K562 (cell line): Measurements from ENCODE around the gene AIF1. TPM values are rescaled to one million over a fixed set of nuclear protein-coding genes. Genes with fewer than 3 reads are reported as not detected.

ENCODE experiments used
- ARID3B ChIP-seq: fragments of 250-450 bp; sonication (Bioruptor Pico); IDR thresholded peaks from 2 replicates; pipeline ENCODE4 v1.4.0; 2020; ENCODE audit warnings: borderline replicate concordance
- ARID4B ChIP-seq: sonication (generic); formaldehyde crosslinking; IDR thresholded peaks from 2 replicates; pipeline ENCODE4 v1.8.0; 2022; ENCODE audit warnings: mild to moderate bottlenecking, missing genetic modification reagents
- GABPB2 ChIP-seq: fragments of 250-450 bp; sonication (Bioruptor Pico); conservative IDR thresholded peaks from 2 replicates; pipeline ENCODE4 v1.5.1; 2021; ENCODE audit warnings: mild to moderate bottlenecking
- GMEB1 ChIP-seq: fragments of 250-450 bp; sonication (Bioruptor Pico); IDR thresholded peaks from 2 replicates; pipeline ENCODE4 v1.4.0; 2020; ENCODE audit warnings: mild to moderate bottlenecking
- MBD1 ChIP-seq: fragments of 250-450 bp; sonication (Bioruptor Pico); IDR thresholded peaks from 2 replicates; pipeline ENCODE4 v1.8.0; 2022; ENCODE audit warnings: inconsistent platforms
- MCM3 ChIP-seq: fragments of 450-650 bp; IDR thresholded peaks from 2 replicates; pipeline ENCODE4 v1.6.1; 2016
- MXI1 ChIP-seq: IDR thresholded peaks from 2 replicates; pipeline ENCODE4 v1.6.1; 2011; ENCODE audit warnings: low read depth, mild to moderate bottlenecking, improper control_type of control experiment, low read length
- SRSF7 ChIP-seq: fragments of 200-400 bp; formaldehyde crosslinking; optimal IDR thresholded peaks from 2 replicates; pipeline ENCODE3; 2017; ENCODE audit warnings: mild to moderate bottlenecking, low read depth, low read length
- ZNF12 ChIP-seq: sonication (generic); formaldehyde crosslinking; IDR thresholded peaks from 2 replicates; pipeline ENCODE4 v1.4.0; 2020; ENCODE audit warnings: mild to moderate bottlenecking, missing genetic modification reagents
- ZNF121 ChIP-seq: sonication (generic); formaldehyde crosslinking; conservative IDR thresholded peaks from 2 replicates; pipeline ENCODE4 v1.8.0; 2022; ENCODE audit warnings: missing genetic modification reagents
- ZNF133 ChIP-seq: fragments of 250-450 bp; sonication (Bioruptor Pico); IDR thresholded peaks from 2 replicates; pipeline ENCODE4 v1.4.0; 2020; ENCODE audit warnings: mild to moderate bottlenecking
- ZNF316 ChIP-seq: fragments of 450-650 bp; IDR thresholded peaks from 2 replicates; pipeline ENCODE4 v1.6.1; 2016
- ZNF586 ChIP-seq: fragments of 450-650 bp; formaldehyde crosslinking; conservative IDR thresholded peaks from 2 replicates; pipeline ENCODE4 v1.4.0; 2020; ENCODE audit warnings: mild to moderate bottlenecking, moderate library complexity
- ZNF830 ChIP-seq: fragments of 250-450 bp; sonication (Bioruptor Pico); IDR thresholded peaks from 2 replicates; pipeline ENCODE4 v1.5.0; 2021; ENCODE audit warnings: mild to moderate bottlenecking
- polyA plus RNA-seq, 8 experiments: library from polyadenylated mRNA; depleted of rRNA in 4 of 8; stranded (reverse) in 5 of 8; unstranded in 3 of 8; fragments of >200 nt; fragmentation: Nextera tagmentation in 2 of 8; fragmentation: Illumina TruSeq in 1 of 8; extraction: Ambion mirVana in 2 of 8; extraction: Trizol in 1 of 8; gene quantifications; 2 replicates each; pipeline versions ENCODE4 v1.2.1 to v1.2.3, GENCODE V29; 2011 to 2014; ENCODE audit warnings: inconsistent platforms in 1 of 8, missing spikeins in 1 of 8
- total RNA-seq, 7 experiments: library from RNA; depleted of rRNA in 6 of 7; stranded (reverse); fragments of >200 nt in 6 of 7; fragmentation: Illumina TruSeq in 2 of 7; extraction: Trizol in 2 of 7; gene quantifications; 2 replicates each; pipeline versions ENCODE4 v1.2.1 to v1.2.3, GENCODE V29; 2011 to 2021; ENCODE audit warnings: low replicate concordance in 1 of 7
- TF ChIP-seq, protein P1 (sequence below): fragments of 250-450 bp; sonication (Bioruptor Pico); IDR thresholded peaks from 2 replicates; pipeline ENCODE4 v1.5.0; 2021

AIF1 gene
- total and polyA plus RNA-seq, 9 of the 15 experiments (the other 6 are each of a cell fraction or from before 2014, with no cell fraction given), result 9.4 to 33.4 (median 19.4) TPM

DNA sequence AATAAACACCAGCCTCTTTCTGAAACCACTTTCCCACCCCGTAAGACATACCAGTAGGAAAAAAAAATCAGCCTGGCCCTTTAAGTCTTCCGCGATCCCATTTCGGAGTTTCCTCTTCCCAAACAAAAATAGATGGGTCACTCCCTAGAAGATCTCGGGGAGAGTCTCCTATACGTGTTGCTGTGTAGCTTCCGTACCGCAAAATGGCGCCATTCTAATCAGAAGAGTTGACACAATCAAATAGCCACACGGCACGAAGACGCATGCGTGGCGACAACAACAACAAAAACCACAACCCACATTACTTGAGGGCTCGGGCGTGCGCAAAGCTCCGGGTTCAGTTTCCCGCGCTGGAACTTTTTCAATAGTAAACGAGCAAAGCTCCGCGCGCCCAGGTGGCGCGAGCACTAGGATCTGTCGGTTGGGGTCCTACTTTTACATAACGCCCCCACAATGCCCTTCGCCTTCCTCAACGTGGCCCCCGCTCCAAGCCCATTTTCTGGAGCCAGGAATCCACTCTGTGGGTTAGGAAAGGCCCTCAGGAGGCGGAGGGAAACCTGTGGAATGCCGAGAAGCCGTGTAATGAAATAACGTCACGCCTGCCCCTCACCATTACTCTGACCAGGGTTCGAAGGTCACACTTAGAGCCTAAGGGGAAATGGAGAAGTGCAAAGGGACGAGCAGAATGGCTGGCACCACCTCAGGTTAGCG lies 49.9 kb downstream of the AIF1 start, which contains the start of gene GPANK1 (continued):
- TF ChIP-seq ARID4B (CRISPR knock-in tag) (no peak; the same call in 1 of the 2 replicates), ZNF12 (CRISPR knock-in tag) (peak; percentile 90), ARID3B (CRISPR knock-in tag) (no peak), MCM3 (no peak), GMEB1 (CRISPR knock-in tag) (no peak), ZNF133 (CRISPR knock-in tag) (0 out of 2 replicates have a peak, but pooled peaks have one; percentile 44), ZNF316 (peak; percentile 48), GABPB2 (CRISPR knock-in tag) (0 out of 2 replicates have a peak, but pooled peaks have one; percentile 5), ZNF830 (CRISPR knock-in tag) (peak; percentile 46; the same call in 1 of the 2 replicates), MXI1 (peak; percentile 87), SRSF7 (no peak), MBD1 (CRISPR knock-in tag) (no peak), ZNF121 (0 out of 2 replicates have a peak, but pooled peaks have one; percentile 13), ZNF586 (peak; percentile 19; the same call in 1 of the 2 replicates)
- TF ChIP-seq, protein P1, sequence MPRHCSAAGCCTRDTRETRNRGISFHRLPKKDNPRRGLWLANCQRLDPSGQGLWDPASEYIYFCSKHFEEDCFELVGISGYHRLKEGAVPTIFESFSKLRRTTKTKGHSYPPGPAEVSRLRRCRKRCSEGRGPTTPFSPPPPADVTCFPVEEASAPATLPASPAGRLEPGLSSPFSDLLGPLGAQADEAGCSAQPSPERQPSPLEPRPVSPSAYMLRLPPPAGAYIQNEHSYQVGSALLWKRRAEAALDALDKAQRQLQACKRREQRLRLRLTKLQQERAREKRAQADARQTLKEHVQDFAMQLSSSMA (CRISPR knock-in tag), result peak; percentile 47; the same call in 1 of the 2 replicates
